ENCODE measurements around the gene SOWAHB.

DNA sequence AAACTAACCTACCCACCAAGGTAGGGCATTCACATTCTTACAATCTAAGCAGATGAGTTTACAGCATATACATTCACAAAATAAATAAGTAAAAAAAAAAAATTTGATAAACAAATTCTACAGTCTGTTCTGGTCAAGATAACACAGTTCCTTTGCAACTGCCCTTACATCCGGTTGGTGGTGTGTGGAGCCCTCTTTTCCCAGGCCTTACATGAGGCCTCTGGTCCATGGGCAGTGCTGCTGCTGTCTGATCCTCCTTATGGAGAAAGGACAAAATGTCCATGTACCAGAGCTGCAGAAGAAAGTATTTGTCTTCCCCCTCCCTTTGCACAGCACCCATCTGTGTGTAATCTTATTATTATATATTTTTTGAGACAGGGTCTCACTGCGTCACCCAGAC, 49.4 kb upstream of the SOWAHB start:
- TF ChIP-seq POLR2AphosphoS5 (IDR thresholded peaks at IDR 0.05) (no peak), POLR2A (IDR thresholded peaks at IDR 0.05) (no peak)
- TF ChIP-seq, protein P1, sequence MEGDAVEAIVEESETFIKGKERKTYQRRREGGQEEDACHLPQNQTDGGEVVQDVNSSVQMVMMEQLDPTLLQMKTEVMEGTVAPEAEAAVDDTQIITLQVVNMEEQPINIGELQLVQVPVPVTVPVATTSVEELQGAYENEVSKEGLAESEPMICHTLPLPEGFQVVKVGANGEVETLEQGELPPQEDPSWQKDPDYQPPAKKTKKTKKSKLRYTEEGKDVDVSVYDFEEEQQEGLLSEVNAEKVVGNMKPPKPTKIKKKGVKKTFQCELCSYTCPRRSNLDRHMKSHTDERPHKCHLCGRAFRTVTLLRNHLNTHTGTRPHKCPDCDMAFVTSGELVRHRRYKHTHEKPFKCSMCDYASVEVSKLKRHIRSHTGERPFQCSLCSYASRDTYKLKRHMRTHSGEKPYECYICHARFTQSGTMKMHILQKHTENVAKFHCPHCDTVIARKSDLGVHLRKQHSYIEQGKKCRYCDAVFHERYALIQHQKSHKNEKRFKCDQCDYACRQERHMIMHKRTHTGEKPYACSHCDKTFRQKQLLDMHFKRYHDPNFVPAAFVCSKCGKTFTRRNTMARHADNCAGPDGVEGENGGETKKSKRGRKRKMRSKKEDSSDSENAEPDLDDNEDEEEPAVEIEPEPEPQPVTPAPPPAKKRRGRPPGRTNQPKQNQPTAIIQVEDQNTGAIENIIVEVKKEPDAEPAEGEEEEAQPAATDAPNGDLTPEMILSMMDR (IDR thresholded peaks at IDR 0.05) = no peak

All from stomach (tissue), 4 donors.